K562 (cell line): ENCODE results near the gene MCCC2.

ENCODE experiments used
- ETS2 ChIP-seq: IDR thresholded peaks from 2 replicates; pipeline ENCODE4 v1.6.1; 2016; ENCODE audit warnings: borderline replicate concordance, missing genetic modification characterization, mild to moderate bottlenecking, moderate library complexity, missing compliant biosample characterization; ENCODE audit not compliant: poor library complexity, severe bottlenecking
- GATA2 ChIP-seq: sonication (generic); formaldehyde crosslinking; IDR thresholded peaks from 2 replicates; pipeline ENCODE4 v1.4.0; 2020; ENCODE audit warnings: mild to moderate bottlenecking, missing genetic modification reagents
- RAD51 ChIP-seq: fragments of 450-650 bp; IDR thresholded peaks from 2 replicates; pipeline ENCODE4 v1.7.1; 2016; ENCODE audit warnings: low read depth, mild to moderate bottlenecking, borderline replicate concordance
- ZNF395 ChIP-seq: fragments of 200-800 bp; sonication (Bioruptor generic); IDR thresholded peaks from 2 replicates; pipeline ENCODE4 v1.6.1; 2017; ENCODE audit warnings: missing genetic modification characterization, missing compliant biosample characterization

- TF ChIP-seq ETS2 (no peak), GATA2 (CRISPR knock-in tag) (no peak), ZNF395 (CRISPR knock-in tag) (no peak), RAD51 (no peak)
These were observed 34.6 kb downstream of the MCCC2 start for GRCh38 chr5:71621741-71622140.
